Measurements from ENCODE around the gene STAT3.
A peak's percentile ranks its signal among the peaks of the same experiment; 100 is the strongest.
"Not testable (repeated sequence)": the region's sequence is repeated elsewhere in the genome, so short reads cannot be mapped to it uniquely, and the experiment has no call there.

The STAT3 gene

DNA sequence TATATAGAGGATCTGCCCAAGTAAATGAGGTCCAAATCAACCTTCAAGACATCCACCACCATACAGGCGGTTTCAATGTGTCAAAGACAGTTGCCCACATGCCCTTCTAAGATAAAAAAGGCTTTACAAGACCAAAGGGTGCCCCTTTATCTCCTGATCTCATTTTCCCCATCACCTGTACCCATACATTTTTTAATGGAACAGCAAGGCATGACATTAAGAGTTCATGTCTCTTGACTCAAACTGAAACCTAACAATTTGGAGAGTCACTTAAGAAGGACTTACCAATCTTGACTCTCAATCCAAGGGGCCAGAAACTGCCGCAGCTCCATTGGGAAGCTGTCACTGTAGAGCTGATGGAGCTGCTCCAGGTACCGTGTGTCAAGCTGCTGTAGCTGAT, 40.1 kb downstream of the STAT3 start:
- DNase-seq (ENCODE audit: low read depth, low spot score) = no peak

DNA sequence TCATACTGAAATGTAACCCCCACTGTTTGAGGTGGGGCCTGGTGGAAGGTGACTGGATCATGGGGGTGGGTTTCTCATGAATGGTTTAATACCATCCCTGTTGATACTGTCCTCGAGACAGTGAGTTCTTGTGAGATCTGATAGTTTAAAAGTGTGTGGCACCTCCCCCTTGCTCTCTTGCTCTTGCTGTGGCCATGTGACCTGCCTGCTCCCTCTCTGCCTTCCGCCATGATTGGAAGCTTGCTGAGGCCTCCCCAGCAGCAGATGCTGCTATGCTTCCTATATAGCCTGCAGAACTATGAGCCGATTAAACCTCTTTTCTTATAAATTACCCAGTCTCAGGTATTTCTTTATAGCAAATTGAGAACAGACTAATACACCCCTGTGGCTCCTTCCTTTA, 40.6 kb downstream of the STAT3 start:
- no peak for DNase-seq (ENCODE audit: low read depth, low spot score)

DNA sequence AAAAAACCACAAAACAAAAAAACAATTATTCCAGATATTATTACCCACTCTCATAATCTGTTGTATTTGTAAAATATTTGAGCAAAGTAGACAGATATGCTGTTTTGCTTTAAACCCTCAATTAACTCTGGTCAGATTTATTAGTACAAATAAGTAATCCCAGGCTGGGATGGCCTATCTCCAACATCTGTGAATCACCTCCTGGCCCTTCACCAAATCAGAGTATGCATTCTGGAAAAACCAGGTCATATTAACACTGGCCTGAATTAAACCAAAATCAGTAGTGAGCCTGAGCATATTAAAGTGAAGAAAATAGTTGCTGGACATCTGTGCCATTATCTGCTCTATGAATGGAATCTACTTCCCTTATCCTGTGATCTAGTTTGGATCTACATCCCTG, 41.0 kb downstream of the STAT3 start:
- no peak for DNase-seq (ENCODE audit: low read depth, low spot score)

DNA sequence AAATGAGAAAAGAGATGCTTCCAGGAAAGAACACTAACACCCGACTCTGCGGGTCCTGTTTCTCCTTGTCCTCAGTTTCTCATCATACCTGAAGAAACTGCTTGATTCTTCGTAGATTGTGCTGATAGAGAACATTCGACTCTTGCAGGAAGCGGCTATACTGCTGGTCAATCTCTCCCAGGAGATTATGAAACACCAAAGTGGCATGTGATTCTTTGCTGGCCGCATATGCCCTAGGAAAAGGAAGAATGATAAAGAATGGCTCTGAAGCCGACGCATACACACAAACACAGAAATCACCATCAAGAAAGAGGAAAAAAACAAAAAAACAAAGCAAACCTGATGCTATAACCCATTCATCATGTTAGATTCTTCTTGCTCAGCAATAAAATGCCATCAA, 41.8 kb downstream of the STAT3 start:
- DNase-seq (ENCODE audit: low read depth, low spot score) = no peak

GRCh38 chr17:42345396-42346073, 42.7 kb downstream of the STAT3 start:
- DNase-seq (ENCODE audit: low read depth, low spot score) = no peak

DNA sequence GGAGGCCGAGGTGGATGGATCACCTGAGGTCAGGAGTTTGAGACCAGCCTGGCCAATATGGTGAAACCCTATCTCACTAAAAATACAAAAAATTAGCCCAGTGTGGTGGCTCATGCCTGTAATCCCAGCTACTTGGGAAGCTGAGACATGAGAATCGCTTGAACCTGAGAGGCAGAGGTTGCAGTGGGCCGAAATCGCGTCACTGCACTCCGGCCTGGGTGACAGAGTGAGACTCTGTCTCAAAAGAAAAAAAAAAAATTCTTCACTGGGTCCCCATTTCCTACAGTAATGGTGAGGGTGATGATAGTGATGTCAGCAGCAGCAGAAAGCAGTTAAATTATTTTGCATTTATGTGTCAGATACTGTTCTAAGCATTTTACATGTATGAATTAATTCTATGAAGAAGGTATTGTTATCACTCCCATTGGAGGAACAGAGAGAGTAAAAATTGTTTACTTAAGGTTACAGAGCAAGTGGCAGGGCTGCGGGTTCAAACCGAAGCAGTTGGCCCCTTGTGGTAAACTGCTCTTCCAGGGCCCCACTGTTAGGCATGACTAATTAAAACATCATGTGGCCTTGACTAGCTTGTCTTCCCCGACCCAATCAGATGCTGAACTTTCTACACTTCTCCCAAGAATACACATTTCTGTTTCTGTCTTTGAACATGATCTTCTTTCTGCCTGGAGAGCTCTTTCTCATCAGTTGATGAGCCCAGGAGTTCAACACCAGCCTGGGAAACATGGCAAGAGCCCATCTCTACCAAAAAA, 45.8 kb downstream of the STAT3 start:
- DNase-seq (ENCODE audit: low read depth, low spot score) = no peak

GRCh38 chr17:42341568-42341967, 46.7 kb downstream of the STAT3 start:
- DNase-seq (ENCODE audit: low read depth, low spot score) = no peak

DNA sequence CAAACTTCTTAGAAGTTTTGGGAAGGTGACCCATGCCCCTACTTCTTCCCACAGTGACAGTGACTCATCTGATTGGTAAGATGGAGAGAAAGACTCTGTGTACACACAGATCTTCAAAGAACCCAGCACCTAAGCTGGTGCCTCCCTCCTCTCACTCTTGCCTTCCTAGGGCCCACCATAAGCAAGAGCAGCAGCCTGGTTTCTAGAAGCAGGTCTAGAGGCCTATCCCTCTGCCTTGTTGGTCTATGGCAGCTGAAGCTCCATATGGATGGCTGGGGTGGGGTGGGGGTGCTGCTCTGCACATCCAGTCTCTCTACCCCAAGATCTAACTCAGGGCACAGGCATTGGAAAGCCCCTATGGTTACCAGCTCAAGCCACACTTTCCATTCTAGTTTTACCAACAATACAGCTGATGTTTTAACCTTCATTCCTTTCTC, 47.5 kb downstream of the STAT3 start:
- no peak for DNase-seq (ENCODE audit: low read depth, low spot score)

DNA sequence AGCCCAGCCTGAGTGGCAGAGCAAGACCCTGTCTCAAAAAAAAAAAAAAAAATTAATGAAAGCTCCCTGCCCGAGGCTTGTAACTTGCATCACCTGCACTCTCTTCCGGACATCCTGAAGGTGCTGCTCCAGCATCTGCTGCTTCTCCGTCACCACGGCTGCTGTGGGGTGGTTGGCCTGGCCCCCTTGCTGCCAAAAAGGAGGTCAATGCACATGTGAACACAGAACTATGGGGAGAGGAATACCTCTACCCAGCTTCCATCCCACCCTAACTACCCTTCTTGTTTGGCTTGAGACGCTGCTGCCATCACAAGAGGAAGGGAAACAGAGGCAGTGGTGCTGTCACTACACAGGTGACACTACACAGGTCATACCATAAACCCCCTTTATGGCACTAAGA, 49.0 kb downstream of the STAT3 start:
- DNase-seq (ENCODE audit: low read depth, low spot score) = no peak

GRCh38 chr17:42338427-42338985, 49.7 kb downstream of the STAT3 start:
- no peak for DNase-seq (ENCODE audit: low read depth, low spot score)

GRCh38 chr17:42337442-42337841, 50.8 kb downstream of the STAT3 start:
- no peak for DNase-seq (ENCODE audit: low read depth, low spot score)

- no peak for DNase-seq (ENCODE audit: low read depth, low spot score)
Observed at GRCh38 chr17:42334677-42335076, 53.6 kb downstream of the STAT3 start.

DNA sequence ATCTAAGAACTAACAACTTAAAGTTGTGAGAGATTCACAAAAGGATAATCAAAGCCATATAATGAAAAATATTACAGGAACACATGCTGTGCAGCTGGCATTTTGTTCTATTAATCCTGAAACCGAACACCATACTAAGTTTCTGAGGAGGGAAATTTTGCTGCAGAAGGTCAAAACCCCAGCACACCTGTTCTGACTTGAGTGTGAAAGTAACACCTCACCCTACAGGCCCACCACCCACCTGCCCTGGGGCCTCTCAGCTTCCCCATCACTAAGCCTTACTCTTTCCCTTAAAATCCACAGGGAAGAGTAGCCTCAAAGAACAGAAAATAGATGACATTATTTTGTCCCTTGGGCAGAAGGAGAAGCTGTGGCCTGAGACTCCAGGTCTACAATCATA, 55.2 kb downstream of the STAT3 start:
- DNase-seq (ENCODE audit: low read depth, low spot score) = no peak

GRCh38 chr17:42329025-42329976, 58.9 kb downstream of the STAT3 start:
- DNase-seq (ENCODE audit: low read depth, low spot score) = no peak

GRCh38 chr17:42325026-42325425, 63.2 kb downstream of the STAT3 start:
- DNase-seq (ENCODE audit: low read depth, low spot score) = no peak

DNA sequence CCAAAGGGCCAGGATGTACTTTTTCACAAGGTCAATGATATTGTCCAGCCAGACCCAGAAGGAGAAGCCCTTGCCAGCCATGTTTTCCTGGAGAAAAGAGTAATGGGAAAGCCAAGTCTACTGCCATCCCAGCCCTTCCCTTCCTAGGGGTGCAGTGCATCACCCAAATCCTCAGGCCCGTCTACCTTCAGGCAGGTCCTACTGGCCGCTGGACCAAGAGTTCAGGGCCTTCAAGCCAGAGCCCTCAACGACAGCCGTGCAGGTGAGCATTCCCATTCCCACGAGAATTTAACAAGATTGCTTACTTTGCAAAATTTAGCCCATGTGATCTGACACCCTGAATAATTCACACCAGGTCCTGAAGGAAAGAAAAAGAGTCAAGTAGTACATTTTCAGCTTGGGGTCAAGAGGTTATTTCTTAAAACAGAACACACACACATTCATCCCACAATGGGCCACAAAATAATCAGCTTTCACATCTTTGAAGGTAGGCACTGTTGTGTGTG, 64.9 kb downstream of the STAT3 start:
- no peak for DNase-seq (ENCODE audit: low read depth, low spot score)

- peak; percentile 64 for DNase-seq (ENCODE audit: low read depth, low spot score)
Observed at GRCh38 chr17:42322382-42323267, 65.6 kb downstream of the STAT3 start.

GRCh38 chr17:42321555-42321954, 66.7 kb downstream of the STAT3 start:
- no peak for DNase-seq (ENCODE audit: low read depth, low spot score)

- DNase-seq (ENCODE audit: low read depth, low spot score) = not testable (repeated sequence)
Observed at GRCh38 chr17:42317967-42318366, 70.3 kb downstream of the STAT3 start.

DNA sequence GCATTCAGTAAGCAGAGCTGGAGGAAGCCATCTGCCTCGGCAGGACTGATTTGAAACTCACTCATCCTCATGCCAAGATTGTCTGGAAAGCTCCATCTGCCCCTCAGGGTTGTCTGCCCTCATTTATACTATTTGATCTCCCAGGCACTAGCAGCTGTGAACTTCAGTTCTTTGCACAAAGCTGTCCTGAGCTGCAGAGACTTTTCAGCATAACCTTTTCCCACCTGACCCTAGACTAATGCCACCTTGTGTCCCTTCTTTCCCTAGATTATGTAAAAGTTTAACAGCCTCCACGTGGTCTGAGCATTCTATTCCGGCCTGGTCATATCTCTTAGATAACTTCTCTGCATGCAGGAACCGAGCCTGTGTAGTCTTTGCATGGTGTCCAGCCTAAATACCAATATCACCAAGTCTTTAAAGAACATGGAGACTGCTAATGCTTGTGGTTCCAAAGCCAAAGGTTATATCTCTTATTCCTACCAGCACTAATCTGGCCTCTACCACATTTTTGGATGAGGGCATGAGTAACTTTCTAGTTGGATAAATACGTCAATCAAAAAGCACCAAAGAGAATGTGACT, 70.9 kb downstream of the STAT3 start:
- DNase-seq (ENCODE audit: low read depth, low spot score) = no peak
